Measurements from ENCODE around the gene STEAP3. TPM values are rescaled to one million over a fixed set of nuclear protein-coding genes. Genes with fewer than 3 reads are reported as not detected.

The STEAP3 gene
- total RNA-seq, 1 donor from 2014 or later: 8.9 TPM

Other genes starting within 250 kb of the STEAP3 start
- gene C1QL2, start 65.1 kb upstream of the STEAP3 start, total RNA-seq: not detected
- 10.4 TPM for gene C2orf76, start 143.0 kb downstream of the STEAP3 start, total RNA-seq
- 76.7 TPM for gene DBI, start 143.1 kb downstream of the STEAP3 start, total RNA-seq
- gene TMEM37, start 208.0 kb downstream of the STEAP3 start, total RNA-seq: 2.1 TPM